ENCODE results near the gene CLEC18B. TPM values are rescaled to one million over a fixed set of nuclear protein-coding genes. Genes with fewer than 3 reads are reported as not detected.
A peak's percentile ranks its signal among the peaks of the same experiment; 100 is the strongest.
"Not testable (repeated sequence)": the region's sequence is repeated elsewhere in the genome, so short reads cannot be mapped to it uniquely, and the experiment has no call there.

Gene CLEC18B
- polyA plus RNA-seq, 1 experiment: 0.06 TPM

GRCh38 chr16:74367469-74368001 is 53.7 kb downstream of the CLEC18B start:
- H3K27me3 ChIP-seq (ENCODE audit: control insufficient read depth, insufficient read depth, low read length); CTCF ChIA-PET; POLR2A ChIA-PET; H3K9me3 ChIP-seq (ENCODE audit: control insufficient read depth, insufficient read depth, low read length); DNase-seq (ENCODE audit: low read depth, low spot score): not testable (repeated sequence)
- peak overlapping the region; percentile 75 for H3K27ac ChIP-seq (ENCODE audit: low read depth, low read length)
- peak overlapping the region; percentile 82 for H3K4me3 ChIP-seq (ENCODE audit: low read depth, low read length)

- H3K27ac ChIP-seq (ENCODE audit: low read depth, low read length); H3K4me3 ChIP-seq (ENCODE audit: low read depth, low read length); DNase-seq (ENCODE audit: low read depth, low spot score); POLR2A ChIA-PET; CTCF ChIA-PET; H3K27me3 ChIP-seq (ENCODE audit: control insufficient read depth, insufficient read depth, low read length); H3K9me3 ChIP-seq (ENCODE audit: control insufficient read depth, insufficient read depth, low read length): not testable (repeated sequence)
Observed at GRCh38 chr16:74361646-74362610, 59.4 kb downstream of the CLEC18B start.

Small RNA genes within 50 kb of the gene (small RNA-seq; reads per million reads assigned to genes)
- gene AC009053.4 (ENCODE audit: insufficient read length, low read depth) (not detected), gene RF00019 (ENCODE audit: insufficient read length, low read depth) (not detected), gene RNU6-237P (ENCODE audit: insufficient read length, low read depth) (not detected)

Other genes with a start within 250 kb of the CLEC18B start
- 112 and 153 TPM in 2 replicates for gene PSMD7, start 124.7 kb downstream of the CLEC18B start, polyA plus RNA-seq (2011; rRNA removed)
- gene NPIPB15, start 45.2 kb downstream of the CLEC18B start, polyA plus RNA-seq (2011; rRNA removed): 4.0 and 4.8 TPM in 2 replicates
- 188 and 191 TPM in 2 replicates for gene GLG1, start 185.6 kb upstream of the CLEC18B start, polyA plus RNA-seq (2011; rRNA removed)
- 10.7 and 13.4 TPM in 2 replicates for gene RFWD3, start 245.4 kb upstream of the CLEC18B start, polyA plus RNA-seq (2011; rRNA removed)